Tibial artery (tissue), 4 donors: ENCODE measurements around the gene DLX4.

Experiments
- DNase-seq, 2 donors: peaks; one replicate each; pipeline ENCODE4 v3.0.0-alpha.2; 2019
- H3K27ac ChIP-seq, 2 donors: fragments of 200-600 bp; sonication (generic) in 1 of 2; 1 replicate in 1 of 2; 2 replicates in 1 of 2; pipeline ENCODE4 v1.5.1; 2018 to 2019; ENCODE audit warnings: mild to moderate bottlenecking in 1 of 2
- H3K27me3 ChIP-seq, 2 donors: fragments of 200-600 bp; sonication (generic) in 1 of 2; one replicate each; pipeline versions ENCODE4 v1.5.1 to v1.6.0; 2016 to 2019
- H3K36me3 ChIP-seq, 3 donors: fragments of 200-600 bp; sonication (generic) in 2 of 3; one replicate each; pipeline ENCODE4 v1.5.1; 2016 to 2019; ENCODE audit warnings: mild to moderate bottlenecking in 2 of 3
- H3K4me1 ChIP-seq, 4 donors: fragments of 200-600 bp; sonication (generic) in 2 of 4; 1 replicate in 3 of 4; 2 replicates in 1 of 4; pipeline ENCODE4 v1.5.1; 2016 to 2019
- H3K4me3 ChIP-seq, 2 donors: fragments of 200-600 bp; sonication (generic) in 1 of 2; 1 replicate in 1 of 2; 2 replicates in 1 of 2; pipeline ENCODE4 v1.5.1; 2018 to 2019; ENCODE audit warnings: mild to moderate bottlenecking in 2 of 2
- H3K9me3 ChIP-seq, 3 donors: fragments of 200-600 bp; sonication (generic) in 1 of 3; one replicate each; pipeline ENCODE4 v1.5.1; 2016 to 2019
- CTCF ChIP-seq, 2 experiments: fragments of 200-600 bp in 1 of 2; fragments of 450-650 bp in 1 of 2; IDR thresholded peaks; one replicate each; pipeline ENCODE4 v1.5.1; 2017 to 2019; ENCODE audit warnings: antibody characterized with exemption in 2 of 2, mild to moderate bottlenecking in 1 of 2, moderate library complexity in 1 of 2
- intact Hi-C: fragments of 100-400 bp; cut with DNase I; formaldehyde crosslinking; loops from one replicate; pipeline ENCODE4 v1.15.0; 2023; ENCODE audit warnings: low total_unique reads

The DLX4 gene

GRCh38 chr17:49969795-49970389 is 902 bp downstream of the DLX4 start:
- no peak overlapping the region for H3K4me3 ChIP-seq
- no peak for TF ChIP-seq CTCF (IDR thresholded peaks at IDR 0.05)
- no peak for DNase-seq

GRCh38 chr17:49970498-49970897 is 1.5 kb downstream of the DLX4 start:
- TF ChIP-seq CTCF (IDR thresholded peaks at IDR 0.05), result no peak
- Histone ChIP-seq H3K36me3 (no peaks in the 10 kb centered on the region), H3K27me3 (peaks cover 12 to 99% of the 10 kb centered on the region in 2 donors), H3K4me1 (peaks cover 0 to 47% (median 30%) of the 10 kb centered on the region in 4 donors), H3K27ac (no peak overlapping the region), H3K9me3 (no peaks in the 10 kb centered on the region), H3K4me3 (no peak overlapping the region)
- DNase-seq, result no peak
- intact Hi-C loops, result no loop called here

More at GRCh38 chr17:49969795-49970389, 902 bp downstream of the DLX4 start:
- Histone ChIP-seq H3K27me3 (peaks cover 18 to 99% of the 10 kb centered on the region in 2 donors), H3K27ac (no peak overlapping the region), H3K4me1 (peaks cover 0 to 51% (median 31%) of the 10 kb centered on the region in 4 donors), H3K9me3 (no peaks in the 10 kb centered on the region), H3K36me3 (no peaks in the 10 kb centered on the region)
- intact Hi-C loops, result no loop called here

DNA sequence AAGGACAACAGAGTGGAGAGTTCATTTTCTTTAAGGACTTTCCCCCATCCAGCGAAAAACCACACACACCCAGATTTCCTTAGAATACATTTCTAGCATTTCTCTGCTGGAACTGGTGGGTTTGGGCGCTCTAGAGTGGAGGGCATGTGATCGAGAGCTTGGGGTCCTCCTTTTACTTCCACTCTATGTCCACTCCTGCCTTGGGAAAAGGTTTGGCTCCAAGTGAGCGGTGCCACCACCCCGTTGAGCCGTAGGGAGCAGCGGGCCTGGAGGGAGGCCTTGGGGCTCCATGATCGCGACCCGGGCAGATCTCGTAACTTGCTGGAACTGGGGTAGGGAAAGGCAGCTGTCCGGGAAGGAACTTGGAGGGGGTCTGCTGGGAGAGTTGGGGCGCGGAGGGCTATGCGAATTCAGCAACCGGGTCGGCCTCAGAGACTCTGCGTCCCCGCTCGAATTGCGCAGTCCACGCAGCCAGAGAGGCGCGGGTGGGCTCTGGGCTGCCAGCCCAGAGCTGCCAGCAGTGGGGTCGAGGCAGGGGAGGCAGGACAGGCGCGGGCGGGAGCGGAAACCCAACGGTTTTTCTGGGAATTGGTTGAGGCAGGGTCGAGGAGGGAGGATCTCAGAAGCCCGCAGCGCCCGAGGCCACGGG is 2.3 kb downstream of the DLX4 start:
- intact Hi-C loops, result no loop called here
- Histone ChIP-seq H3K36me3 (no peaks in the 10 kb centered on the region), H3K27me3 (peaks cover 12 to 99% of the 10 kb centered on the region in 2 donors), H3K9me3 (no peaks in the 10 kb centered on the region), H3K4me3 (peak overlapping the region in 1 of 2 donors; percentile 1), H3K4me1 (peaks cover 0 to 49% (median 30%) of the 10 kb centered on the region in 4 donors), H3K27ac (no peak overlapping the region)
- no peak for DNase-seq
- no peak for TF ChIP-seq CTCF (IDR thresholded peaks at IDR 0.05)

- intact Hi-C loops, result no loop called here
- peak overlapping the region in 1 of 2 donors; percentile 1 for H3K4me3 ChIP-seq
- no peak for TF ChIP-seq CTCF (IDR thresholded peaks at IDR 0.05)
- H3K9me3 ChIP-seq, result no peaks in the 10 kb centered on the region
- no peak for DNase-seq
- no peak overlapping the region for H3K27ac ChIP-seq
- H3K36me3 ChIP-seq, result no peaks in the 10 kb centered on the region
- H3K27me3 ChIP-seq, result peaks cover 12 to 97% of the 10 kb centered on the region in 2 donors
- H3K4me1 ChIP-seq, result peaks cover 0 to 52% (median 30%) of the 10 kb centered on the region in 4 donors
Measured at GRCh38 chr17:49971848-49972485, 3.0 kb downstream of the DLX4 start.

GRCh38 chr17:49972486-49973270 is 3.7 kb downstream of the DLX4 start:
- Histone ChIP-seq H3K4me3 (no peak overlapping the region), H3K4me1 (peaks cover 0 to 52% (median 30%) of the 10 kb centered on the region in 4 donors), H3K27ac (no peak overlapping the region), H3K36me3 (no peaks in the 10 kb centered on the region), H3K9me3 (no peaks in the 10 kb centered on the region), H3K27me3 (peaks cover 12 to 91% of the 10 kb centered on the region in 2 donors)
- no peak for TF ChIP-seq CTCF (IDR thresholded peaks at IDR 0.05)
- intact Hi-C loops, result no loop called here
- DNase-seq, result no peak
